ENCODE results near the gene TSC2.
"Not testable (repeated sequence)": the region's sequence is repeated elsewhere in the genome, so short reads cannot be mapped to it uniquely, and the experiment has no call there.

GRCh38 chr16:2135071-2135470 lies 87.3 kb downstream of the TSC2 start:
- TF ChIP-seq CTCF, POLR2A (IDR thresholded peaks at IDR 0.05): not testable (repeated sequence)
